Inflammatory macrophage treated with lipopolysaccharide for 1 hour (primary cell): ENCODE results near the gene CD22.
A peak's percentile ranks its signal among the peaks of the same experiment; 100 is the strongest.
"Not testable (repeated sequence)": the region's sequence is repeated elsewhere in the genome, so short reads cannot be mapped to it uniquely, and the experiment has no call there.

Source experiments
- DNase-seq, 2 donors: peaks; one replicate each; pipeline ENCODE4 v3.0.0-alpha.2; 2020 to 2022

CD22 gene

DNA sequence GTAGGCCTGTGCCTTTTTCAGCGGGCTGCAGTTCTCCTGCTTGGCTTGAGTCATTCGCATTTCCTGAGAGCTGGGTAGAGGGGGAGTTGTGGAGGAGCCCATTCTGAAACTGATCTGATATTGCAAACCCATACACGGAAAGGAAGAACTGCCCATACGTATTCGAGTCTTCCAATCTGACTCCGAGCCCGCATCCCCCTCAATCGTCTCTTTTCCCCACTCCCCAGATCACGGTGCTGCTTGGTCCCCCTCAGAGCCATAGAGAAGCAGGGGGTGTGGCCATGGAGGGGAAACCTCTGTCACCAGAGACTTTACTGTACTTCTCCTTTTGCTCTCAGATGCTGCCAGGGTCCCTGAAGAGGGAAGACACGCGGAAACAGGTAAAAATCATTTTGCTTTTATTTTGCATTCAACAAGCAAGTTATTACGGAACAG is at the start of gene CD22:
CD22 (plus strand) TSS at position 337 of the 435 bp plus-strand sequence. CDS start 2,854 bp downstream, outside the sequence.
- DNase-seq = peak in 1 of 2 donors; percentile 29

DNA sequence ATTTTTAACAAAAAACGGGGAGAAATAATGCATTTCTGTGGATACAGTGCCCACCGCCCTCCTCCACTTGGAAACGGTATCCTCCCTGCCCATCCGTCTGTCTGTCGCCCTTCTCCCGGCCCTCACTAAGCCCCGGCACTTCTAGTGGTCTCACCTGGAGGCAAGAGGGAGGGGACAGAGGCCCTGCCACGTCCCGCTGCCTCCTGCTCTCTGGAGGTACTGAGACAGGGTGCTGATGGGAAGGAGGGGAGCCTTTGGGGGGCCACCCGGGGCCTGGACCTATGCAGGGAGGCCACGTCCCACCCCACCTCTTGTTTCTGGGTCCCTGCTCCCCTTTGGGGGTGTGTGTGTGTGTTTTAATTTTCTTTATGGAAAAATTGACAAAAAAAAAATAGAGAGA is 49.6 kb upstream of the CD22 start:
- DNase-seq = no peak

- no peak for DNase-seq
Measured at GRCh38 chr19:35279985-35280821, 48.8 kb upstream of the CD22 start.

DNA sequence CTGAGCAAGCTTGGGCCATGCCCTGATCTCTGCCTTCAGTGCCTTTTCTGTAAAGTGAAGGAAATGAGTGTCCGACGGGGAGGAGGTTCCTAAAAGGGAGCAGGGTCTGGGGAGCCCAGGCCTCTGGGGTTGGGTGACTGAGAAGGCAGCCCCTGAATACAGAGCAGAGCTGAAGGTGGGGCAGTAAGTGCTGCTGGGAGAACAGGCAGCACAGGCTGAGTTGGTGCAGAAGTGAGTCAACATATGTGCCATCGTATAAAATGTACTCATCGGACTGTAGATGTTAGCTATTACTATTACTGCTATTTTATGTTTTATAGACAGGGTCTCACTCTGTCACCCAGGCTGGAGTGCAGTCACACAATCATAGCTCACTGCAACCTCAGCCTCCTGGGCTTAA is 47.7 kb upstream of the CD22 start:
- no peak for DNase-seq

DNA sequence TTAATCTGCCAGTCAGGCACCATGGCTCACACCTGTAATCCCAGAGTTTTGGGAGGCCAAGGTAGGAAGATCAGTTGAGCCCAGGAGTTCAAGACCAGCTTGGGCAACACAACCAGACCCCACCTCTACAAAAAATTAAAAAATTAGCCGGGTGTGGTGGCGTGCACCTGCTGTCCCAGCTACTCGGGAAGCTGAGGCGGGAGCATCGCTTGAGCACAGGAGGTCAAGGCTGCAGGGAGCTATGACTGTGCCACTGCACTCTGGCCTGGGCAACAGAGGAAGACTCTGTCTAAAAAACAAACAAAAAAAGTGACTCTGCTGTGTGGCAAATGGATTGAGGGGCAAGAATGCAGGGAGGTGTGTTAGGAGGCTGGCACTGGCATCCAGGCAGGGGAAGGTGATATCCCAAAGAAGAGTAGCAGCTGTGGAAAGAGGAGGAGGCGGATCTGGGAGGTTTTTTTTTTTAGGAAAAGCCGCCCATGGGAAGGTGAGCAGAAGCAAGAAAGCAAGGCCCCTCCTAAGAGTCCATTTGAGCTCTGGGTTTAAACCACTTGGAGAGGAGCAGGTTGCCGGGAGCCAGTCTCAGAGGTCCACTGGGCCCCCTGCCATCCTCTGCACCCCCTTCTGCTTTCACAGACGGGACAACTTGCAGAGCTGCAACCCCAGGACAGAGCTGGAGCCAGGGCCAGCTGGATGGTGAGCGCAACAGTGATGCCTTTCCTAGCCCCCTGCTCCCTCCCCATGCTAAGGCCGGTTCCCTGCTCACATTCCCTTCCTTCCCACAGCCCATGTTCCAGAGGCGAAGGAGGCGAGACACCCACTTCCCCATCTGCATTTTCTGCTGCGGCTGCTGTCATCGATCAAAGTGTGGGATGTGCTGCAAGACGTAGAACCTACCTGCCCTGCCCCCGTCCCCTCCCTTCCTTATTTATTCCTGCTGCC is 44.6 kb upstream of the CD22 start:
- DNase-seq = no peak

DNA sequence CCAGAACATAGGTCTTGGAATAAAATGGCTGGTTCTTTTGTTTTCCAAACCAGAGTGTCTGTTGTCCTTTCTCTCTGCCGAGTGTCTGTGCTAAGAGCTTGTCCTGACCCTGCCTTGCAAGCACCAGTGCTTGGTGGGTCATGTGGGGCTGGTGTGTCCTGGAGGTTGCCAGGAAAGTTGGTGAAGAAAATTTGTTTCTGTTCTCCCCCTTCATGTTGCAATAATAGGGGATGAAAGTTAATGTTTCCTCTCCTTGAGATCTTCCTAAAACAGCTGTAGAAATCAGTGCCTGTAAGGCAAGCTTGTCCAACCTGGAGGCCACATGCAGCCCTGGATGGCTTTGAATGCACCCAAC is 43.9 kb upstream of the CD22 start:
- DNase-seq = peak; percentile 27 to 43

GRCh38 chr19:35285465-35285864 is 43.5 kb upstream of the CD22 start:
- DNase-seq = not testable (repeated sequence)

GRCh38 chr19:35286101-35286500 is 42.9 kb upstream of the CD22 start:
- DNase-seq = not testable (repeated sequence)

GRCh38 chr19:35287713-35288112 is 41.3 kb upstream of the CD22 start:
- DNase-seq = no peak

DNA sequence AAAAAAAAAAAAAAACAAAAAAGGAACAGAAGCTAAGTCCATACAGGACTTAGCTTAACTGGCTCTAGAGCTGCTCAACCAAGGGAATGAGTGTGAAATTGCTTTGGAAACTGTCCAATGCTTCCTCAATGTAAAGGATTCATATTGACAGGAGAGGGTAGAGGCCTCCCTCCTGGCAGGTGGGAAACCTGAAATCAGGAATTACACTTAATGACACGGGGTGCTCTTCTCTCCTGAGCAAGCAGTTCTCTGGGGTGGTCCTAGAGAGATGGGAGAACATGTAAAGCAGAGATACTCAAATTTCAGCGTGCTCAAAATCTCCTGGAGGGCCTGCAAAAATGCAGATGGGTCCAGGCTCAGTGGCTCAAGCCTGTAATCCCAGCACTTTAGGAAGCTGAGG is 40.7 kb upstream of the CD22 start:
- no peak for DNase-seq

DNA sequence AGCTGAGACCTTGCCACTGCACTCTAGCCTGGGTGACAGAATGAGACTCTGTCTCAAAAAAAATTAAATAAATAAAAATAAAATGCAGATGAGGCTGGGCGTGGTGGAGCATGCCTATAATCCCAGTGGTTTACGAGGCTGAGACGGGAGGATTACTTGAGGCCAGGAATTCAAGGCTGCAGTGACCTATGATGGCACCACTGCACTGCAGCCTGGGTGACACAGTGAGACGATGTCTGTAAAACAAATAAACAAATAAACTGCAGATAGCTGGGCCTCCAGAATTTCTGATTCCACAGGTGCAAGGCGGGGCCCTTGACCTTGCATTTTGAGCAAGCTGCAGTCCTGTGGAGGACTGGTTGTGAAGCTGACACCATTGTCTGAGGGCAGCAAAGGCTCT is 40.1 kb upstream of the CD22 start:
- no peak for DNase-seq

DNA sequence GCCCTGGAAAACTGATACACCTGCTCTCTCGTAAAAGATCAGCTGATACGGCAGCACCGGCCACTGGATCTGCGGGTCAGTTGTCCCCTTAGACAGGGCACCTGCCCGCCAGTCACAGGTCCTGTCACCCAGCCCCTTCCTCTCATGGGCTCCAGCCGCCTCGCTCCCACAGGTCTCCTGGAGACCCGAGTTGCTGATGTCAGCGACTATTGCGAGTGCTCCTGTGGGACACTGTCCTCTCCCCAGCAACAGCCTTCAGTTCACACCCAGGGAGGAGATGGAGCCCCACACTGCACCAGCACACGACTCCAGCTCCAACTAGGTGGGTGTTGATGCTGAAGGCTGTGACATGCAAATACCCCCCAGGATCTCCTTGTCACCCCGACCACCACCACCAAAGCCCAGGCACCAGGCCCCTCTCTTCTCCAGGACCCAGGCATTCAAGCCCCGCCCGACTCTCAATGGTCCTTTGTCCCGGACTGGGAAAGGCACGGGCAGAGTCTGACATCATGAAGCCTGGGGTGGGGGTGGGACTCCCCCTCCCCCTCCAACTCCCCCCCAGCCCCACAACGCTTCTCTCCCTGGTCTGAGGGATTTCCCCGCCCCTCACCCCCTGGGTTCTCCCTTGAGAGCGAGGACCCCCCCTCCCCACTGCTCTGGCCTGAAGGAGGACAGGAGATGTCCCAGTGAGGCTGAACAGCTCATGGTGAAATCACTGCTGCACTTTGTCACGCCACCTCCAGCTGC is 38.4 kb upstream of the CD22 start:
- no peak for DNase-seq

GRCh38 chr19:35291259-35291658 is 37.7 kb upstream of the CD22 start:
- no peak for DNase-seq

- no peak for DNase-seq
Measured at GRCh38 chr19:35291916-35292315, 37.1 kb upstream of the CD22 start, which contains the start of gene MAG. Gene MAG (plus strand): TSS chr19:35292161. CDS start chr19:35295409, 3,248 bp downstream.

GRCh38 chr19:35292421-35293362 is 36.3 kb upstream of the CD22 start:
- no peak for DNase-seq

DNA sequence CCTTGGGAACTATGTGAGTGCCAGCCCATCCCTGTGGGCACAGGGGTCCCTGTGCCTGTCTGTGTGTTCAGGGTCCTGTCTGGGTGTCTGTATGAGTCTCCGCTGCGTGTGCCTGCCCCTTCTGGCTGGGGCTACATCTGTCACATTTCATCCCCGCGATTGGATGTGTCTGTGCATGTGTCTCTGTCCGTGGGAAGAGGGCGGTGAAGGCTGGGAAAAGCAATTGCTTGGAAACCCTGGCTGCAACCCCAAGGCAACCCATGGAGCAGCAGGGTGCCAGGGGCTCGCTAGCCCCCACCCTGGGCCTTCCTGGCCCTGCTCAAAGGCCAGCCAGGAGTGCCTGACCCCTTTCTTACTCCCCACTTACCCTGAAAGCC is 35.6 kb upstream of the CD22 start:
- no peak for DNase-seq

DNA sequence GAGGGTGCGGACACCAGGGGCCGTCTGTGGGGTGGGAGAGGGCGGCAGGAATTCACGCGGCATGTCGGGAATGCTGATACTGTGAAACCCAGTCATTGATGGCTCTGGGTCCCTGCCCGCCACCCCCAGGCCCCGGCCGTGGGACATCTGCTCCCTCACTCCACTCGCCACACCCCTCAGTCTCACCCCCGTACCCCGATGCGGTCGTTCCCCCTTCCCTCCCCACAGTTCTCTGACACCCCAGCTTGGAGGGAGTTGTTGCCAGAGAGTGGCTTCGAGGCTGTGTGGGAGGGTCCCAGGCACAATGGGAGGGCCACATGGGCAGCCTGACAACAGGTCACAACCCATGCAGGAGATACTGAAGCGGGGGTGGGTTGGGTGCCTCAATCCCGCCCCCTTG is 35.2 kb upstream of the CD22 start:
- DNase-seq = no peak

GRCh38 chr19:35294328-35294727 is 34.7 kb upstream of the CD22 start:
- DNase-seq = no peak

- DNase-seq = no peak
Measured at GRCh38 chr19:35294859-35295791, 33.9 kb upstream of the CD22 start.

DNA sequence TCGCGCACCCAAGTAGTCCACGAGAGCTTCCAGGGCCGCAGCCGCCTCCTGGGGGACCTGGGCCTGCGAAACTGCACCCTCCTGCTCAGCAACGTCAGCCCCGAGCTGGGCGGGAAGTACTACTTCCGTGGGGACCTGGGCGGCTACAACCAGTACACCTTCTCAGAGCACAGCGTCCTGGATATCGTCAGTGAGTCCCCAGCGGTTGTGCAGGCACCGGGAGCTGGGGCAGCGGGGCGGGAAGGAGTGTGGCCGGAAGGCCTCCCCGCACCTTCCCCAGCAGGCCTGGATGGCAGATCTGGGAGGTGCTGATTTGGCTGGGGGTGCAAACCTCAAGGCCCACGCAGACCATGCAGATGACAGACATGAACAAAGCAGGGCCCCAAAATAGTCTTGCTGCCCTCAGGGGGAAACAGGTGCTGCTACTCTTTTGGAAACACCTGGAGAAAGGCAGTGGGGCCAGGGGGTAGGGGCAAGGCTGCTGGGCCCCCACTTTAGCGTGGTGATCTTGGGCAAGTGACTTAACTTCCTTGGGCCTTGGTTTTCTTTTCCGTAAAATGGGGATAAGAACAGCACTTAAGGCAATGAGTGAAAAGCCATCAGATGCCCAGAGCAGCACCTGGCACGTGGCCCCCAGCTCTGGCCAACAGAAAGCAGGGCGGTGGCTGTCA is 33.1 kb upstream of the CD22 start:
- no peak for DNase-seq
